K562 (cell line): ENCODE measurements around the gene PHF14. TPM values are rescaled to one million over a fixed set of nuclear protein-coding genes. Genes with fewer than 3 reads are reported as not detected.

Experiments
- ATAC-seq: fragments of 200-7000 bp; cut with Tn5 transposase; 3 replicates; pipeline ENCODE4 v1.9.1; 2020; ENCODE audit warnings: moderate library complexity
- BruUV-seq: library from RNA; stranded (reverse); fragments of 400-500 nt; replicated peaks from 2 replicates; lab custom pipeline; 2021; lab: Mats Ljungman, UMichigan
- CTCF ChIA-PET: fragments of 300-600 bp; formaldehyde crosslinking; extraction: SDS; loops from one replicate; lab custom pipeline; 2021; ENCODE audit warnings: low intra/inter-chr PET ratio; lab: Yijun Ruan, JAX
- POLR2A ChIA-PET: fragments of 300-600, 350-650 bp; sonication (Branson Sonifier 250); formaldehyde crosslinking; extraction: SDS; loops from one replicate; lab custom pipeline; 2021; ENCODE audit warnings: antibody characterized with exemption, inconsistent platforms; lab: Yijun Ruan, JAX
- DNase-seq, 4 experiments: peaks; one replicate each; pipeline versions ENCODE4 v3.0.0 to v3.0.0-alpha.2; 2011 to 2018; ENCODE audit warnings: low spot score in 3 of 4, mixed read lengths in 3 of 4; ENCODE audit errors: extremely low read depth in 1 of 4
- FAIRE-seq: peaks from 2 replicates; lab custom pipeline; 2011; peaks lifted over from hg19 to GRCh38; lab: Jason Lieb, UNC
- H2AFZ ChIP-seq: 2 replicates; pipeline ENCODE4 v1.6.0; 2011; ENCODE audit warnings: low read depth, low read length, control low read depth, inconsistent platforms
- H3K27ac ChIP-seq: fragments of 200-600 bp; 3 replicates; pipeline ENCODE4 v1.8.0; 2011; ENCODE audit warnings: low read depth, mild to moderate bottlenecking, control low read depth, inconsistent platforms, low read length, moderate library complexity, mixed read lengths; ENCODE audit errors: extremely low read depth
- H3K27me3 ChIP-seq, 2 experiments: fragments of 300-600 bp in 1 of 2; 2 replicates in 1 of 2; 3 replicates in 1 of 2; pipeline versions ENCODE4 v1.6.0 to v1.8.0; 2011; ENCODE audit warnings: inconsistent platforms in 2 of 2, low read length in 2 of 2, mild to moderate bottlenecking in 1 of 2, mixed read lengths in 1 of 2, moderate library complexity in 1 of 2; ENCODE audit not compliant: control insufficient read depth in 2 of 2, insufficient read depth in 2 of 2
- H3K36me3 ChIP-seq: fragments of 300-600 bp; 3 replicates; pipeline ENCODE4 v1.8.0; 2011; ENCODE audit warnings: mild to moderate bottlenecking, low read length, inconsistent platforms; ENCODE audit not compliant: control insufficient read depth, insufficient read depth
- H3K4me1 ChIP-seq, 2 experiments: fragments of 200-600 bp in 1 of 2; replicated peaks in 1 of 2; 2 replicates in 1 of 2; 3 replicates in 1 of 2; pipeline versions ENCODE4 v1.5.1 to v1.8.0; 2011; ENCODE audit warnings: inconsistent platforms in 2 of 2, low read length in 2 of 2, mild to moderate bottlenecking in 1 of 2, mixed read lengths in 1 of 2, moderate library complexity in 1 of 2; ENCODE audit not compliant: control insufficient read depth in 2 of 2, insufficient read depth in 2 of 2
- H3K4me2 ChIP-seq: 2 replicates; pipeline ENCODE4 v1.6.1; 2011; ENCODE audit warnings: low read length, control low read depth, inconsistent platforms, mixed read lengths; ENCODE audit not compliant: insufficient read depth
- H3K4me3 ChIP-seq: fragments of 200-600 bp; sonication (generic), shearing (Covaris generic); 2 replicates; pipeline ENCODE4 v1.5.1; 2016; ENCODE audit warnings: control low read depth, inconsistent platforms
- H3K79me2 ChIP-seq: fragments of 200-600 bp; 3 replicates; pipeline ENCODE4 v1.8.0; 2011; ENCODE audit warnings: low read length, inconsistent platforms; ENCODE audit not compliant: control insufficient read depth, insufficient read depth
- H3K9ac ChIP-seq, 2 experiments: 2 replicates each; pipeline versions ENCODE4 v1.6.0 to v1.6.1; 2011; ENCODE audit warnings: low read depth in 2 of 2, low read length in 2 of 2, control low read depth in 1 of 2, inconsistent platforms in 1 of 2, mild to moderate bottlenecking in 1 of 2, mixed read lengths in 1 of 2; ENCODE audit not compliant: insufficient read depth in 1 of 2
- H3K9me1 ChIP-seq: one replicate; pipeline ENCODE4 v1.6.0; 2011; ENCODE audit warnings: inconsistent platforms, mild to moderate bottlenecking, low read length, moderate library complexity; ENCODE audit not compliant: control insufficient read depth, insufficient read depth
- H3K9me3 ChIP-seq: replicated peaks from 2 replicates; pipeline ENCODE4 v1.5.1; 2011; ENCODE audit warnings: low read depth, low read length, inconsistent platforms; ENCODE audit not compliant: control insufficient read depth, insufficient read depth
- H4K20me1 ChIP-seq: replicated peaks from 2 replicates; pipeline ENCODE4 v1.6.1; 2011; ENCODE audit warnings: low read length, inconsistent platforms, mixed read lengths; ENCODE audit not compliant: control insufficient read depth, insufficient read depth
- ARID1B ChIP-seq: fragments of 450-650 bp; IDR thresholded peaks from 2 replicates; pipeline ENCODE4 v1.6.1; 2016; ENCODE audit warnings: antibody characterized with exemption, mild to moderate bottlenecking, inconsistent platforms
- CBX1 ChIP-seq: sonication (generic); IDR thresholded peaks from 2 replicates; pipeline ENCODE4 v1.6.1; 2016; ENCODE audit warnings: antibody characterized with exemption, low read depth, mild to moderate bottlenecking
- FOSL1 ChIP-seq: fragments of 200-800 bp; sonication (Bioruptor generic); conservative IDR thresholded peaks from 2 replicates; pipeline ENCODE4 v1.6.1; 2016; ENCODE audit warnings: missing genetic modification characterization, missing compliant biosample characterization
- HDAC1 ChIP-seq, 2 experiments: fragments of 450-650 bp; IDR thresholded peaks; 2 replicates each; pipeline ENCODE4 v1.6.1; 2016 to 2017; ENCODE audit warnings: inconsistent platforms in 1 of 2, mild to moderate bottlenecking in 1 of 2, moderate library complexity in 1 of 2
- MAFK ChIP-seq: IDR thresholded peaks from 2 replicates; pipeline ENCODE4 v1.6.1; 2011; ENCODE audit warnings: low read length, improper control_type of control experiment
- MIER1 ChIP-seq: fragments of 450-650 bp; IDR thresholded peaks from 2 replicates; pipeline ENCODE4 v1.6.1; 2016; ENCODE audit warnings: antibody characterized with exemption, mild to moderate bottlenecking, low read depth
- MXI1 ChIP-seq: IDR thresholded peaks from 2 replicates; pipeline ENCODE4 v1.6.1; 2011; ENCODE audit warnings: low read depth, mild to moderate bottlenecking, improper control_type of control experiment, low read length
- PHF20 ChIP-seq: fragments of 450-650 bp; IDR thresholded peaks from 2 replicates; pipeline ENCODE4 v1.6.1; 2018; ENCODE audit not compliant: partially characterized antibody
- POLR2G ChIP-seq: fragments of 200-400 bp; formaldehyde crosslinking; IDR thresholded peaks from 2 replicates; pipeline ENCODE4 v1.6.1; 2017; ENCODE audit warnings: low read depth, mild to moderate bottlenecking, antibody characterized with exemption, low read length, moderate library complexity
- RBFOX2 ChIP-seq: fragments of 200-400 bp; formaldehyde crosslinking; IDR thresholded peaks from 2 replicates; pipeline ENCODE4 v1.6.1; 2017; ENCODE audit warnings: low read depth, mild to moderate bottlenecking, low read length, moderate library complexity
- ZC3H11A ChIP-seq: IDR thresholded peaks from 2 replicates; pipeline ENCODE4 v1.6.1; 2012; ENCODE audit warnings: low read depth, low read length, improper control_type of control experiment
- ZFX ChIP-seq: sonication (generic); formaldehyde crosslinking; IDR thresholded peaks from 2 replicates; pipeline ENCODE4 v1.8.0; 2022; ENCODE audit warnings: mild to moderate bottlenecking, missing genetic modification reagents, moderate library complexity
- ZNF140 ChIP-seq: fragments of 250-450 bp; sonication (Bioruptor Pico); IDR thresholded peaks from 2 replicates; pipeline ENCODE4 v1.8.0; 2021; ENCODE audit warnings: moderate library complexity, mild to moderate bottlenecking, inconsistent platforms
- ZNF311 ChIP-seq: fragments of 250-450 bp; sonication (Bioruptor Pico); IDR thresholded peaks from 2 replicates; pipeline ENCODE4 v1.4.0; 2020; ENCODE audit warnings: mild to moderate bottlenecking, moderate library complexity
- ZNF324 ChIP-seq: fragments of 250-450 bp; sonication (Bioruptor Pico); IDR thresholded peaks from 2 replicates; pipeline ENCODE4 v1.4.0; 2020; ENCODE audit warnings: mild to moderate bottlenecking
- WGBS: fragments of 100-300 bp; shearing (Covaris generic); methylation state at CpG from one replicate; pipeline ENCODE4 v1.1.6; 2016; ENCODE audit warnings: low coverage, mixed read lengths; ENCODE audit not compliant: insufficient coverage; ENCODE audit errors: missing lambda C conversion rate; 5-methylcytosine and 5-hydroxymethylcytosine counted together
- in situ Hi-C: fragments of 300-500 bp; cut with MboI; formaldehyde crosslinking; loops from 4 replicates; pipeline ENCODE4 v1.15.0; 2018; ENCODE audit warnings: inconsistent platforms, mixed read lengths
- intact Hi-C: fragments of 100-400 bp; cut with micrococcal nuclease; formaldehyde crosslinking; loops from 2 replicates; pipeline ENCODE4 v1.14.2; 2022
- polyA plus RNA-seq, 8 experiments: library from polyadenylated mRNA; depleted of rRNA in 4 of 8; stranded (reverse) in 5 of 8; unstranded in 3 of 8; fragments of >200 nt; fragmentation: Nextera tagmentation in 2 of 8; fragmentation: Illumina TruSeq in 1 of 8; extraction: Ambion mirVana in 2 of 8; extraction: Trizol in 1 of 8; gene quantifications; 2 replicates each; pipeline versions ENCODE4 v1.2.1 to v1.2.3, GENCODE V29; 2011 to 2014; ENCODE audit warnings: inconsistent platforms in 1 of 8, missing spikeins in 1 of 8
- total RNA-seq, 7 experiments: library from RNA; depleted of rRNA in 6 of 7; stranded (reverse); fragments of >200 nt in 6 of 7; fragmentation: Illumina TruSeq in 2 of 7; extraction: Trizol in 2 of 7; gene quantifications; 2 replicates each; pipeline versions ENCODE4 v1.2.1 to v1.2.3, GENCODE V29; 2011 to 2021; ENCODE audit warnings: low replicate concordance in 1 of 7
- TF ChIP-seq, protein P1 (sequence below): sonication (generic); formaldehyde crosslinking; IDR thresholded peaks from 2 replicates; pipeline ENCODE4 v1.4.0; 2020; ENCODE audit warnings: mild to moderate bottlenecking, missing genetic modification reagents

Gene PHF14
- total and polyA plus RNA-seq, 9 of the 15 experiments (the other 6 are each of a cell fraction or from before 2014, with no cell fraction given): 27.5 to 67.6 (median 41.4) TPM

DNA sequence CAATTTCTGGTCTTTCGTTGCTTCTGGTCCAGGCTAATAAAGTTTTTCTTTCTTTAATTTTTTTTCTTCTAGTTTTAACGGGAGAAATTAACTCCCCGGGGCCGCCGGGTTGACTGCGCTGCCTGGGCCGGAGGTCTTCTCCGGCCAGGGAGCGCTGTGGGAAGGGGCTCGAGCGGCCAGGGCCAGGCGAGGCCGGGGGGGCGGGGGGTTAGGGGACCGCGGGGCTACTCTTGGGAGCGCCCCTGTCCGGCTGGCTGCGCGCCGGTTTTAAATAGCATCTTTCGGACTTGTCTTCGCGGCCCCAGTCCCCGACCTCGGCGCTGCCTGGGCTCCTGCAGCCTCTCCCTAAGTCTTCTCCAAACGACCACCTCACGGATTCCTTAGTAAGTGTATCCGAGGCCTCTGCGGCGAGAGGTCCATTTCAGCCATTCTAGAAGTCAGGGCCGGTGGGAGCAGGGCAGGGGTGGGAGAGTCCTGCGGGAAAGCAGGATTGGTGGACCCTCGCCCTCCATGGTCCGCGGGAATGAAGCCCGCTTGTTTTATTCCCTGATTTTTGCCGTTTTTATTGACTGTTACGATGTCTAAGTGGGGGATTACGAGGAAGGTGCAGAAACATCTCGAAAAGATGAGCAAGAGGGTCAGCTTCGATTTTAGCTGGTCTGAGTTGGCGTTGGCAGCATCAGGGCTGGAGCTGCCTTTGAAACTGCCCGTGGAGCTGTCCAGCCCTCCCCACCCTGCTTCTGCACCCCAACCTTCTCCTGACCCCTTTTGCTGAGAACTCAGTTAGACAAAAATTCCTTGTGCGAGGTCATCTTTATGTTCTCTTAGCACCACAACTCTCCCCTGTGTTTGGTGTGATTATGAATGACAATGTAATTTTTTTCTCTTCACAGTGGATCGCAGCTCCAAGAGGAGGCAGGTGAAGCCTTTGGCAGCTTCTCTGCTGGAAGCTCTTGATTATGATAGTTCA lies 555 bp downstream of the PHF14 start (continued):
- peak in 1 of 2 experiments; percentile 42; a peak in 1 of 4 replicates for TF ChIP-seq HDAC1 (IDR thresholded peaks at IDR 0.05)
- TF ChIP-seq MXI1: no peak
- no peak for TF ChIP-seq ZNF311 (CRISPR knock-in tag)
- TF ChIP-seq ZC3H11A: no peak
- TF ChIP-seq PHF20: peak; percentile 30
- 0 out of 2 replicates have a peak, but pooled peaks have one; percentile 5 for TF ChIP-seq MAFK
- TF ChIP-seq ZFX: peak; percentile 53
- TF ChIP-seq CBX1: peak; percentile 2; the same call in 1 of the 2 replicates
- TF ChIP-seq POLR2G: peak; percentile 75
- TF ChIP-seq MIER1: peak; percentile 82; the same call in 1 of the 2 replicates
- TF ChIP-seq, all 486 proteins: peak for 29

DNA sequence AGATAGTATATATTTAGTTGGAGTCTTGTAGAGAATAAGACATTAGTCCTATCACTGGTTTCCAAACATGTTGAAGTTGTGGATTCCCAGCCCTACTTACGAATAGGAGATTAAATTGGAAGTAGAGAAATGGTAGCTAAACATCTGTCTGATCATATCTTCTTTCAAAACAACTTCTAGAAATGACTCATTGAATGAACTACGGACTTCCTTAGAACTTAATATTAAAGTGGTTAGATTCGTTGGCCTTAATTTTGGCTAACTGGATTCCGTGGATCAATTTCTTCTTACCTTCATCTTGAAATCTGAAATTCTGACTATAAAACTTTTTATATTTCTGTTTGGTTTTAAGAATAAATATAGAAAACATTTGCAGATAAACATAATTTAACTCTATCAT lies 3.4 kb downstream of the PHF14 start:
- H3K27me3 ChIP-seq: no peaks in the 10 kb centered on the region
- in situ Hi-C loops: no loop called here
- TF ChIP-seq FOSL1 (tag) (peak; percentile 57), ZNF140 (CRISPR knock-in tag) (no peak), ARID1B (peak; percentile 20; the same call in 1 of the 2 replicates), RBFOX2 (0 out of 2 replicates have a peak, but pooled peaks have one; percentile 18), ZNF324 (CRISPR knock-in tag) (no peak)
- TF ChIP-seq, protein P1, sequence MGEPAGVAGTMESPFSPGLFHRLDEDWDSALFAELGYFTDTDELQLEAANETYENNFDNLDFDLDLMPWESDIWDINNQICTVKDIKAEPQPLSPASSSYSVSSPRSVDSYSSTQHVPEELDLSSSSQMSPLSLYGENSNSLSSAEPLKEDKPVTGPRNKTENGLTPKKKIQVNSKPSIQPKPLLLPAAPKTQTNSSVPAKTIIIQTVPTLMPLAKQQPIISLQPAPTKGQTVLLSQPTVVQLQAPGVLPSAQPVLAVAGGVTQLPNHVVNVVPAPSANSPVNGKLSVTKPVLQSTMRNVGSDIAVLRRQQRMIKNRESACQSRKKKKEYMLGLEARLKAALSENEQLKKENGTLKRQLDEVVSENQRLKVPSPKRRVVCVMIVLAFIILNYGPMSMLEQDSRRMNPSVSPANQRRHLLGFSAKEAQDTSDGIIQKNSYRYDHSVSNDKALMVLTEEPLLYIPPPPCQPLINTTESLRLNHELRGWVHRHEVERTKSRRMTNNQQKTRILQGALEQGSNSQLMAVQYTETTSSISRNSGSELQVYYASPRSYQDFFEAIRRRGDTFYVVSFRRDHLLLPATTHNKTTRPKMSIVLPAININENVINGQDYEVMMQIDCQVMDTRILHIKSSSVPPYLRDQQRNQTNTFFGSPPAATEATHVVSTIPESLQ (CRISPR knock-in tag): no peak
- peaks cover 20% of the 10 kb centered on the region; the same call in 2 of the 3 replicates for H3K36me3 ChIP-seq
- POLR2A ChIA-PET: no interaction called here
- H2AFZ ChIP-seq: no peak overlapping the region
- no peak overlapping the region for H3K9ac ChIP-seq
- ATAC-seq (no peak), FAIRE-seq (no peak), DNase-seq (no peak)
- H3K4me3 ChIP-seq: no peak overlapping the region
- no peaks in the 10 kb centered on the region for H3K9me1 ChIP-seq
- 54% methylated on average over 4 of the region's 4 CpGs for WGBS
- H3K4me1 ChIP-seq: peaks cover 0 to 3% of the 10 kb centered on the region in 2 experiments; a peak in 1 of 5 replicates
- H3K9me3 ChIP-seq: no peaks in the 10 kb centered on the region; the same call in 1 of the 2 replicates
- H3K79me2 ChIP-seq: peaks cover 60% of the 10 kb centered on the region
- BruUV-seq: no TSS peak
- no peak overlapping the region for H3K4me2 ChIP-seq
- CTCF ChIA-PET: no interaction called here
- intact Hi-C loops: no loop called here
- no peak overlapping the region for H3K27ac ChIP-seq
- H4K20me1 ChIP-seq: no peaks in the 10 kb centered on the region
